Measurements from ENCODE around the gene GMEB2. TPM values are rescaled to one million over a fixed set of nuclear protein-coding genes. Genes with fewer than 3 reads are reported as not detected.
A peak's percentile ranks its signal among the peaks of the same experiment; 100 is the strongest.

Gene GMEB2
- total RNA-seq, 1 experiment from 2014 or later: 8.4 TPM

- Histone ChIP-seq H3K9me3 (ENCODE audit: low read length) (no peaks in the 10 kb centered on the region), H3K9me2 (replicated peaks; ENCODE audit: insufficient read depth, low read length) (no peaks in the 10 kb centered on the region), H3K27me3 (ENCODE audit: low read length) (no peaks in the 10 kb centered on the region), H3K27ac (ENCODE audit: low read length) (no peak overlapping the region), H3K9ac (ENCODE audit: low read length) (no peak overlapping the region), H3K4me2 (ENCODE audit: low read depth, low read length, poor library complexity, severe bottlenecking) (no peak overlapping the region), H3K4me1 (ENCODE audit: low read length) (peaks cover 66% of the 10 kb centered on the region), H3K36me3 (ENCODE audit: insufficient read depth, low read length) (no peaks in the 10 kb centered on the region), H3K79me2 (ENCODE audit: low read length) (no peaks in the 10 kb centered on the region), H2AFZ (ENCODE audit: low read length) (no peak overlapping the region), H4K20me1 (ENCODE audit: insufficient read depth, low read depth, low read length) (peaks cover 6% of the 10 kb centered on the region; the same call in 1 of the 2 replicates), H3K4me3 (ENCODE audit: low read length) (no peak overlapping the region)
- no peak for DNase-seq
Measured at GRCh38 chr20:63549679-63550282, 77.1 kb downstream of the GMEB2 start.

- Histone ChIP-seq H3K4me2 (ENCODE audit: low read depth, low read length, poor library complexity, severe bottlenecking) (no peak overlapping the region), H4K20me1 (ENCODE audit: insufficient read depth, low read depth, low read length) (peaks cover 6% of the 10 kb centered on the region; the same call in 1 of the 2 replicates), H3K4me1 (ENCODE audit: low read length) (peaks cover 58% of the 10 kb centered on the region), H2AFZ (ENCODE audit: low read length) (no peak overlapping the region), H3K9me2 (replicated peaks; ENCODE audit: insufficient read depth, low read length) (no peaks in the 10 kb centered on the region), H3K27ac (ENCODE audit: low read length) (no peak overlapping the region), H3K9me3 (ENCODE audit: low read length) (no peaks in the 10 kb centered on the region), H3K36me3 (ENCODE audit: insufficient read depth, low read length) (no peaks in the 10 kb centered on the region), H3K9ac (ENCODE audit: low read length) (no peak overlapping the region), H3K27me3 (ENCODE audit: low read length) (no peaks in the 10 kb centered on the region), H3K79me2 (ENCODE audit: low read length) (no peaks in the 10 kb centered on the region), H3K4me3 (ENCODE audit: low read length) (no peak overlapping the region)
- DNase-seq: no peak
Measured at GRCh38 chr20:63549019-63549418, 77.9 kb downstream of the GMEB2 start.

- Histone ChIP-seq H2AFZ (ENCODE audit: low read length) (no peak overlapping the region), H4K20me1 (ENCODE audit: insufficient read depth, low read depth, low read length) (peaks cover 6% of the 10 kb centered on the region; the same call in 1 of the 2 replicates), H3K4me3 (ENCODE audit: low read length) (no peak overlapping the region), H3K27me3 (ENCODE audit: low read length) (no peaks in the 10 kb centered on the region), H3K4me1 (ENCODE audit: low read length) (peaks cover 53% of the 10 kb centered on the region), H3K79me2 (ENCODE audit: low read length) (no peaks in the 10 kb centered on the region), H3K9ac (ENCODE audit: low read length) (no peak overlapping the region), H3K36me3 (ENCODE audit: insufficient read depth, low read length) (no peaks in the 10 kb centered on the region), H3K9me3 (ENCODE audit: low read length) (no peaks in the 10 kb centered on the region), H3K4me2 (ENCODE audit: low read depth, low read length, poor library complexity, severe bottlenecking) (no peak overlapping the region), H3K9me2 (replicated peaks; ENCODE audit: insufficient read depth, low read length) (no peaks in the 10 kb centered on the region), H3K27ac (ENCODE audit: low read length) (no peak overlapping the region)
- no peak for DNase-seq
Measured at GRCh38 chr20:63548542-63548941, 78.4 kb downstream of the GMEB2 start.

GRCh38 chr20:63547725-63548480, 79.0 kb downstream of the GMEB2 start, which contains the start of gene SRMS:
Gene SRMS, minus strand, starts transcription at chr20:63547749. Its CDS starts 286 bp downstream, at chr20:63547463.
- H3K9me2 ChIP-seq (replicated peaks; ENCODE audit: insufficient read depth, low read length): no peaks in the 10 kb centered on the region
- no peak within 1 kb of the TSS for H3K27ac ChIP-seq (ENCODE audit: low read length)
- H3K9ac ChIP-seq (ENCODE audit: low read length): no peak within 1 kb of the TSS; the same call in 1 of the 2 replicates
- H3K36me3 ChIP-seq (ENCODE audit: insufficient read depth, low read length): no peaks in the 10 kb centered on the region
- H3K4me2 ChIP-seq (ENCODE audit: low read depth, low read length, poor library complexity, severe bottlenecking): peak within 1 kb of the TSS; percentile 40
- no peaks in the 10 kb centered on the region for H3K79me2 ChIP-seq (ENCODE audit: low read length)
- peaks cover 51% of the 10 kb centered on the region for H3K4me1 ChIP-seq (ENCODE audit: low read length)
- no peak within 1 kb of the TSS for H3K4me3 ChIP-seq (ENCODE audit: low read length)
- no peak within 1 kb of the TSS for H2AFZ ChIP-seq (ENCODE audit: low read length)
- no peak for DNase-seq
- no peaks in the 10 kb centered on the region for H3K9me3 ChIP-seq (ENCODE audit: low read length)
- no peaks in the 10 kb centered on the region for H3K27me3 ChIP-seq (ENCODE audit: low read length)
- peaks cover 6% of the 10 kb centered on the region; the same call in 1 of the 2 replicates for H4K20me1 ChIP-seq (ENCODE audit: insufficient read depth, low read depth, low read length)

GRCh38 chr20:63546956-63547724, 79.8 kb downstream of the GMEB2 start:
- no peak overlapping the region for H2AFZ ChIP-seq (ENCODE audit: low read length)
- H3K4me2 ChIP-seq (ENCODE audit: low read depth, low read length, poor library complexity, severe bottlenecking): no peak overlapping the region
- 0 out of 2 replicates have a peak, but pooled peaks cover 3% of the 10 kb centered on the region for H4K20me1 ChIP-seq (ENCODE audit: insufficient read depth, low read depth, low read length)
- H3K27me3 ChIP-seq (ENCODE audit: low read length): no peaks in the 10 kb centered on the region
- H3K9me3 ChIP-seq (ENCODE audit: low read length): no peaks in the 10 kb centered on the region
- H3K4me3 ChIP-seq (ENCODE audit: low read length): no peak overlapping the region
- no peak for DNase-seq
- H3K4me1 ChIP-seq (ENCODE audit: low read length): peaks cover 50% of the 10 kb centered on the region
- H3K36me3 ChIP-seq (ENCODE audit: insufficient read depth, low read length): no peaks in the 10 kb centered on the region
- no peak overlapping the region for H3K27ac ChIP-seq (ENCODE audit: low read length)
- H3K9ac ChIP-seq (ENCODE audit: low read length): no peak overlapping the region; the same call in 1 of the 2 replicates
- no peaks in the 10 kb centered on the region for H3K9me2 ChIP-seq (replicated peaks; ENCODE audit: insufficient read depth, low read length)
- H3K79me2 ChIP-seq (ENCODE audit: low read length): no peaks in the 10 kb centered on the region

- Histone ChIP-seq H3K4me3 (ENCODE audit: low read length) (no peak overlapping the region), H3K27ac (ENCODE audit: low read length) (peak overlapping the region; percentile 57; the same call in 1 of the 2 replicates), H3K9me3 (ENCODE audit: low read length) (no peaks in the 10 kb centered on the region), H3K79me2 (ENCODE audit: low read length) (no peaks in the 10 kb centered on the region), H3K27me3 (ENCODE audit: low read length) (no peaks in the 10 kb centered on the region), H3K9me2 (replicated peaks; ENCODE audit: insufficient read depth, low read length) (no peaks in the 10 kb centered on the region), H3K4me2 (ENCODE audit: low read depth, low read length, poor library complexity, severe bottlenecking) (peak overlapping the region; percentile 40), H3K9ac (ENCODE audit: low read length) (no peak overlapping the region; the same call in 1 of the 2 replicates), H2AFZ (ENCODE audit: low read length) (no peak overlapping the region), H3K36me3 (ENCODE audit: insufficient read depth, low read length) (no peaks in the 10 kb centered on the region), H3K4me1 (ENCODE audit: low read length) (peaks cover 47% of the 10 kb centered on the region), H4K20me1 (ENCODE audit: insufficient read depth, low read depth, low read length) (0 out of 2 replicates have a peak, but pooled peaks cover 5% of the 10 kb centered on the region)
- no peak for DNase-seq
Measured at GRCh38 chr20:63546256-63546955, 80.5 kb downstream of the GMEB2 start.

- Histone ChIP-seq H3K9me3 (ENCODE audit: low read length) (no peaks in the 10 kb centered on the region), H3K27me3 (ENCODE audit: low read length) (no peaks in the 10 kb centered on the region), H3K79me2 (ENCODE audit: low read length) (no peaks in the 10 kb centered on the region), H3K36me3 (ENCODE audit: insufficient read depth, low read length) (no peaks in the 10 kb centered on the region), H3K4me3 (ENCODE audit: low read length) (no peak overlapping the region; the same call in 1 of the 2 replicates), H4K20me1 (ENCODE audit: insufficient read depth, low read depth, low read length) (0 out of 2 replicates have a peak, but pooled peaks cover 5% of the 10 kb centered on the region), H3K9me2 (replicated peaks; ENCODE audit: insufficient read depth, low read length) (no peaks in the 10 kb centered on the region), H2AFZ (ENCODE audit: low read length) (no peak overlapping the region), H3K27ac (ENCODE audit: low read length) (peak overlapping the region; percentile 57; the same call in 1 of the 2 replicates), H3K4me2 (ENCODE audit: low read depth, low read length, poor library complexity, severe bottlenecking) (peak overlapping the region; percentile 40), H3K9ac (ENCODE audit: low read length) (no peak overlapping the region), H3K4me1 (ENCODE audit: low read length) (peaks cover 42% of the 10 kb centered on the region)
- peak; percentile 73 for DNase-seq
Measured at GRCh38 chr20:63545814-63546213, 81.1 kb downstream of the GMEB2 start.
